AG10803 (cell line): ENCODE data around the gene DOLK.

Experiments used
- DNase-seq: peaks from one replicate; pipeline ENCODE4 v3.0.0; 2010; ENCODE audit warnings: low read depth
- H3K4me3 ChIP-seq: 2 replicates; pipeline ENCODE4 v1.5.1; 2011; ENCODE audit warnings: mild to moderate bottlenecking, low read length, control low read depth
- CTCF ChIP-seq: conservative IDR thresholded peaks from 2 replicates; pipeline ENCODE4 v1.5.1; 2011; ENCODE audit warnings: mild to moderate bottlenecking, low read length, control low read depth, inconsistent platforms

DOLK gene

GRCh38 chr9:128940946-128941755, 6.3 kb downstream of the DOLK start:
- H3K4me3 ChIP-seq: no peak overlapping the region
- TF ChIP-seq CTCF: no peak
- no peak for DNase-seq

- no peak overlapping the region for H3K4me3 ChIP-seq
- no peak for TF ChIP-seq CTCF
- no peak for DNase-seq
Measured at GRCh38 chr9:128940271-128940921, 7.0 kb downstream of the DOLK start.

DNA sequence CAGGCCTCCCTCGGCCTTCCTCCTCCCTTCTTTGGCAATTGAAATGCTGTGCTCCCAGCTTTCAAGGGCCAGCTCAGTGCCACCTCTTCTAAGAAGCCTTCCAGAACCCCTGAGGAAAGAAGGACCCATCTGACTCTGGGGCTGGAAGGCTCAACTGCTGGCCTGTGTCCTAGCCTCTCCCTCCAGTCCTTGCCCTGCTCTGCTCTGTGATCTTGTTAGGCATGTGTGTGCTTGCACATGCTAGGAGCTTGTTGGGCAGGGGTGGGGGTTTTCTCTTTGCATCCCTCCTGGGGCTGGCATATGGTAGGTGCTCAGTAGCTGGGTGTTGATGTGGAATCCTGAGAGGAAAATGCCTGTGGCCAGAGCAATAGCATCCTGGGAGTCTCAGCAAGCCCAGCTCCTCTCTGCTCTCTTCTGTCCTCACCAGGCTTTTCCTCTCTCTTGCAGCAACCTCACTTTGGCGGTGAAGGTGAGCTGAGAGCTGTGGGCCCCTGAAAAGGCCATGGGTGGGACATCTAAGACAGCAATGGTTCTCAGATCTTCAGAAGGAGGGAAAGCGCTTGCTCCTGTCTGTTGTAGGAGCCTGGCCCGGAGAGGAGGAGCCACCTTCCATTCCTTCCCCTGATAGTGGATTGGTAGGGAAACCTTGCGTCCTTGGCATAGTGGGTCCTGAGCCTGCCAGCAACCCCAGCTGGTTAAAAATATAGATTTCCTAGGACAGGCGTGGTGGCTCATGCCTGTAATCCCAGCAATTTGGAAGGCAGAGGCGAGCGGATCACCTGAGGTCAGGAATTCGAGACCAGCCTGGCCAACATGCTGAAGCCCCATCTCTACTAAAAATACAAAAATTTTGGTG, 9.9 kb downstream of the DOLK start:
- no peak overlapping the region for H3K4me3 ChIP-seq
- no peak for TF ChIP-seq CTCF
- DNase-seq: no peak

GRCh38 chr9:128936171-128936865, 11.1 kb downstream of the DOLK start:
- no peak for TF ChIP-seq CTCF
- no peak overlapping the region for H3K4me3 ChIP-seq
- no peak for DNase-seq

DNA sequence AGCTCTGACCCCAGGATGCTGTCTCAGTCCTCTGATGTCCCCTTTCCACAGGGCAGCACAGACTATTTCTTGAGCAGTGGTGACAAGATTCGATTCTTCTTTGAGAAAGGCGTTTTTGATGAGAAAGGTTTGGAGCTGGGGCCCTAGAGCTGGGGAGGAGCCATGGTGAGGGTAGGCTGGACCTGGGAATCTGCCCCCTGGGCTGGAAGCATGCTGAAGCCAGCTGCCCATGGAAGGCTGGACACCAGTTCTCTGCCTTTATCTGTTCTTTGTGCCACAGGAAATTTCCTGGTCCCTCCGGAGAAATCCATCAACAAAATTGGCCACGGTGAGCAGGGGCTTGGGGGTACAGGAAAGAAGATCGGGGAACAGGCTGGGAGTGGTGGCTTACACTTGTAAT, 13.7 kb downstream of the DOLK start:
- TF ChIP-seq CTCF: no peak
- no peak for DNase-seq
- no peak overlapping the region for H3K4me3 ChIP-seq

GRCh38 chr9:128929560-128929959, 17.8 kb downstream of the DOLK start:
- no peak for DNase-seq
- no peak overlapping the region for H3K4me3 ChIP-seq
- no peak for TF ChIP-seq CTCF
